PC-9 (cell line): ENCODE data around the gene COL23A1.

ENCODE experiments used
- CTCF ChIP-seq: fragments of 200-600 bp; sonication (generic); conservative IDR thresholded peaks from 2 replicates; pipeline ENCODE4 v1.6.1; 2017; ENCODE audit warnings: mixed run types, antibody characterized with exemption, mild to moderate bottlenecking, moderate library complexity
- EZH2 ChIP-seq: fragments of 200-600 bp; sonication (generic); IDR thresholded peaks from 2 replicates; pipeline ENCODE4 v1.8.0; 2017; ENCODE audit warnings: antibody characterized with exemption, low read depth

- no peak for TF ChIP-seq CTCF
- no peak for TF ChIP-seq EZH2
Measured at GRCh38 chr5:178383919-178384815, 206.0 kb downstream of the COL23A1 start.
